GM23338 (cell line): ENCODE data around the gene LHX3.

Experiments used
- CREB1 ChIP-seq: fragments of 250-450 bp; sonication (Bioruptor Pico); IDR thresholded peaks from 2 replicates; pipeline ENCODE4 v1.5.0; 2020; ENCODE audit warnings: low read depth, mild to moderate bottlenecking, moderate library complexity
- EZH2 ChIP-seq: fragments of 200-600 bp; sonication (generic); IDR thresholded peaks from one replicate; pipeline ENCODE4 v1.8.0; 2017; ENCODE audit warnings: antibody characterized with exemption, mild to moderate bottlenecking, low read depth; ENCODE audit not compliant: unreplicated experiment
- EZH2phosphoT487 ChIP-seq: fragments of 200-600 bp; sonication (generic); IDR thresholded peaks from one replicate; pipeline ENCODE4 v1.8.1; 2018; ENCODE audit warnings: antibody characterized with exemption; ENCODE audit not compliant: unreplicated experiment
- JUNB ChIP-seq: IDR thresholded peaks from one replicate; pipeline ENCODE4 v1.6.1; 2016; ENCODE audit warnings: antibody characterized with exemption; ENCODE audit not compliant: unreplicated experiment
- POLR2AphosphoS5 ChIP-seq: IDR thresholded peaks from 2 replicates; pipeline ENCODE4 v1.6.1; 2016; ENCODE audit warnings: antibody characterized with exemption, low read depth
- ZNF331 ChIP-seq: fragments of 250-450 bp; sonication (Bioruptor Pico); IDR thresholded peaks from 2 replicates; pipeline ENCODE4 v1.5.0; 2020; ENCODE audit warnings: low read depth, mild to moderate bottlenecking, moderate library complexity
- TF ChIP-seq, protein P1 (sequence below), 2 experiments: fragments of 200-600 bp in 1 of 2; sonication (generic) in 1 of 2; conservative IDR thresholded peaks; 2 replicates each; pipeline versions ENCODE4 v1.5.1 to v1.6.1; 2016 to 2017; ENCODE audit warnings: antibody characterized with exemption in 2 of 2, low read depth in 2 of 2, mild to moderate bottlenecking in 2 of 2, moderate library complexity in 1 of 2

DNA sequence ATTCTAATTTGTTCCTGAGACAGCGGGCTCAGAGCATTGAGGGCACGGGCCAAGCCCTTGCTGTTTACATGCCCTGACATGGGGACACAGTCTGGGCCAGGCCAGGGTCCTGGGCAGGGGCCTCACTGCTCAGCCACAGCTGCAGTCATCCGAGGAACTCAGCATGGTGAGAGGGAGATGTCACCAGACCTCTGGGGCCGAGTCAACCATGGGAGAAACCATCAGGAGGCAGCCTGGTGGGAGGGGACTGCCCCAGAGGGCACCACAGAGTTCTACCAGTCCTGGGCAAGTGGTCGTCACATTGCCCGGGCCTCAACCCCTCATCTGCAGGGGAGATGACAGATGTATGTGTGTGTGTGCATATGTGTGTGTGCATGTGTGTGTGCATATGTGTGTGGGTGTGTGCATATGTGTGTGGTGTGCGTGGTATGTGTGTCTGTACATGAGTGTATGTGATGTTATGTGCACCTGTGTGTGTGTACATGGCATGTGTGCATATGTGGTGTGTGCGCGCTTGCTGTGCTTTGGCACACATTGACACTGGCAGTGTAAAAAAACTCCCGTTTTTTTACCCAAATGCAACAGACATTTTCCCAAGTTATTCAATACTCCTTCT is 43.8 kb downstream of the LHX3 start:
- TF ChIP-seq CREB1 (no peak), JUNB (no peak), EZH2 (no peak), POLR2AphosphoS5 (no peak), EZH2phosphoT487 (no peak), ZNF331 (no peak)
- TF ChIP-seq, protein P1, sequence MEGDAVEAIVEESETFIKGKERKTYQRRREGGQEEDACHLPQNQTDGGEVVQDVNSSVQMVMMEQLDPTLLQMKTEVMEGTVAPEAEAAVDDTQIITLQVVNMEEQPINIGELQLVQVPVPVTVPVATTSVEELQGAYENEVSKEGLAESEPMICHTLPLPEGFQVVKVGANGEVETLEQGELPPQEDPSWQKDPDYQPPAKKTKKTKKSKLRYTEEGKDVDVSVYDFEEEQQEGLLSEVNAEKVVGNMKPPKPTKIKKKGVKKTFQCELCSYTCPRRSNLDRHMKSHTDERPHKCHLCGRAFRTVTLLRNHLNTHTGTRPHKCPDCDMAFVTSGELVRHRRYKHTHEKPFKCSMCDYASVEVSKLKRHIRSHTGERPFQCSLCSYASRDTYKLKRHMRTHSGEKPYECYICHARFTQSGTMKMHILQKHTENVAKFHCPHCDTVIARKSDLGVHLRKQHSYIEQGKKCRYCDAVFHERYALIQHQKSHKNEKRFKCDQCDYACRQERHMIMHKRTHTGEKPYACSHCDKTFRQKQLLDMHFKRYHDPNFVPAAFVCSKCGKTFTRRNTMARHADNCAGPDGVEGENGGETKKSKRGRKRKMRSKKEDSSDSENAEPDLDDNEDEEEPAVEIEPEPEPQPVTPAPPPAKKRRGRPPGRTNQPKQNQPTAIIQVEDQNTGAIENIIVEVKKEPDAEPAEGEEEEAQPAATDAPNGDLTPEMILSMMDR (conservative IDR thresholded peaks at IDR 0.05; ENCODE audit: low read depth in 2 of 2): no peak
